GM23338 (cell line): Measurements from ENCODE around the gene DDX27.

ENCODE experiments used
- CTCF ChIP-seq, 2 experiments: fragments of 200-600 bp in 1 of 2; sonication (generic) in 1 of 2; conservative IDR thresholded peaks; 2 replicates each; pipeline versions ENCODE4 v1.5.1 to v1.6.1; 2016 to 2017; ENCODE audit warnings: antibody characterized with exemption in 2 of 2, low read depth in 2 of 2, mild to moderate bottlenecking in 2 of 2, moderate library complexity in 1 of 2
- EZH2phosphoT487 ChIP-seq: fragments of 200-600 bp; sonication (generic); IDR thresholded peaks from one replicate; pipeline ENCODE4 v1.8.1; 2018; ENCODE audit warnings: antibody characterized with exemption; ENCODE audit not compliant: unreplicated experiment
- JUNB ChIP-seq: IDR thresholded peaks from one replicate; pipeline ENCODE4 v1.6.1; 2016; ENCODE audit warnings: antibody characterized with exemption; ENCODE audit not compliant: unreplicated experiment
- NANOG ChIP-seq: IDR thresholded peaks from 2 replicates; pipeline ENCODE4 v1.6.1; 2016; ENCODE audit warnings: antibody characterized with exemption, borderline replicate concordance
- POLR2AphosphoS5 ChIP-seq: IDR thresholded peaks from 2 replicates; pipeline ENCODE4 v1.6.1; 2016; ENCODE audit warnings: antibody characterized with exemption, low read depth
- REST ChIP-seq: IDR thresholded peaks from one replicate; pipeline ENCODE4 v1.6.1; 2018; ENCODE audit warnings: antibody characterized with exemption; ENCODE audit not compliant: unreplicated experiment

GRCh38 chr20:49172413-49172812 is 46.8 kb upstream of the DDX27 start:
- TF ChIP-seq CTCF (conservative IDR thresholded peaks at IDR 0.05; ENCODE audit: low read depth in 2 of 2) (no peak), JUNB (no peak), POLR2AphosphoS5 (no peak), REST (no peak), NANOG (no peak), EZH2phosphoT487 (no peak)
